GM21576 (cell line): Measurements from ENCODE around the gene TLE2.

Source experiments
- ATAC-seq: cut with Tn5 transposase; IDR thresholded peaks from one replicate; pipeline ENCODE4 v1.9.1; 2021; ENCODE audit warnings: mild to moderate bottlenecking, moderate library complexity; ENCODE audit not compliant: unreplicated experiment

TLE2 gene

GRCh38 chr19:2962018-2962670 lies 66.9 kb downstream of the TLE2 start:
- no peak for ATAC-seq

GRCh38 chr19:2960120-2960519 lies 69.0 kb downstream of the TLE2 start:
- no peak for ATAC-seq

GRCh38 chr19:2957160-2957559 lies 71.9 kb downstream of the TLE2 start:
- no peak for ATAC-seq

GRCh38 chr19:2952953-2953481 lies 76.1 kb downstream of the TLE2 start:
- no peak for ATAC-seq

GRCh38 chr19:2950286-2951124 lies 78.6 kb downstream of the TLE2 start:
- ATAC-seq = peak; percentile 96

GRCh38 chr19:2949939-2950285 lies 79.2 kb downstream of the TLE2 start:
- ATAC-seq = peak; percentile 2
